Astrocyte of the cerebellum (primary cell): ENCODE results near the gene HIGD1A.

ENCODE experiments used
- DNase-seq: peaks from one replicate; pipeline ENCODE4 v3.0.0-alpha.2; 2011; ENCODE audit warnings: low read depth
- H3K4me3 ChIP-seq: 2 replicates; pipeline ENCODE4 v1.5.1; 2011; ENCODE audit warnings: mild to moderate bottlenecking, low read depth, low read length, moderate library complexity
- CTCF ChIP-seq: IDR thresholded peaks from 2 replicates; pipeline ENCODE4 v1.5.1; 2012; ENCODE audit warnings: low read length, low read depth, moderate library complexity, mild to moderate bottlenecking; ENCODE audit errors: missing control alignments
- in situ Hi-C: cut with HindIII; loops from 2 replicates; pipeline ENCODE4 v1.10.0; 2017; ENCODE audit warnings: low sequenced_read_pairs

The HIGD1A gene

DNA sequence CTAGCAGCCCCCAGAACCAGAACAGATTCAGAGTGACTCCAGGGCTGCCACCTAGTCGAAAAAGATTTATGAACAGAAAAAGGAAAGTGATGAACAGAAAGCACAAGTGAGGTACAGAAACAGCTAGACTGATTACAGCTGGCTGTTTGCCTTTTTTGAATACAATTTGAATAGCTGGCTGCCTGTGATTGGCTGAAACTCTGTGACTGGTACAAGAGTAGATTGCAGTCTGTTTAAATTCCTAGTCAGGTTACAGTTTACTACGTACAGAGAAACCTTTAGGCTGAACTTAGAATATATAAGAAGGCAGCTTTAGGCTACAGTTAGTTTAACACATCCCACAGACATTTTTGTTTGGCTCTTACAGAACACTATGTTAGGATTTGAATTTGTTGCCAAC lies 41.3 kb downstream of the HIGD1A start:
- no peak for TF ChIP-seq CTCF
- no peak for DNase-seq
- in situ Hi-C loops = no loop called here
- H3K4me3 ChIP-seq = no peak overlapping the region

DNA sequence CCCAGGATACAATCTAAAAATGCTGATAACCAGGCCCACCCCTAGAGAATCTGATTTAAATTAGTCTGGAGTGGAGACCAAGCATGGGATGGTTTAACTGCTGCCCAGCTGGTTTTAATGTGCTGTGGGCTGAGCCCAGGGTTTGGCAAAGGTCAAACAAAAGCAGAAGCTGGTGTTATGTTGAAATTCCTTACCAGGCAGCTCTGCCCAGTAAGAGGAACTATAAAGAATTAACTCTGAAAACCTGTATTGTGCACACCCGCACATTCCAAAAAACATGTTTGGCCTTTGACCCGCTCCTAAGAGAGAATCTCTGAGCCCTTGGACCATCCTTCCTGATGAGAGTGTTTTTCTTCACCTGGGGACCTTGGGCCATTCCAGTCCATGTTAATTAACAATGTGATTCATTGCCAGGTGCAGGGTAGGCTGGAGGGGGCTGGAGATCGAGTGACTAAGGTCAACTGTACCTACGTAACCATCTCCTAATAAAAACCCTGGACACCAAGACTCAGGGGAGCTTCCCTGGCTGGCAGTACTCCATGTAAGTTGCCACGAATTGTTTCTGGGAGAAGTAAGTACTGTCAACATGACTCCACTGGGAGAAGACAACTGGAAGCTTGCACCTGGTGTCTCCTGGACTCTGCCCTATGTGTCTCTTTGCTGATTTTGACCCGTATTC lies 42.1 kb downstream of the HIGD1A start:
- DNase-seq = no peak
- in situ Hi-C loops = no loop called here
- no peak for TF ChIP-seq CTCF
- H3K4me3 ChIP-seq = no peak overlapping the region

DNA sequence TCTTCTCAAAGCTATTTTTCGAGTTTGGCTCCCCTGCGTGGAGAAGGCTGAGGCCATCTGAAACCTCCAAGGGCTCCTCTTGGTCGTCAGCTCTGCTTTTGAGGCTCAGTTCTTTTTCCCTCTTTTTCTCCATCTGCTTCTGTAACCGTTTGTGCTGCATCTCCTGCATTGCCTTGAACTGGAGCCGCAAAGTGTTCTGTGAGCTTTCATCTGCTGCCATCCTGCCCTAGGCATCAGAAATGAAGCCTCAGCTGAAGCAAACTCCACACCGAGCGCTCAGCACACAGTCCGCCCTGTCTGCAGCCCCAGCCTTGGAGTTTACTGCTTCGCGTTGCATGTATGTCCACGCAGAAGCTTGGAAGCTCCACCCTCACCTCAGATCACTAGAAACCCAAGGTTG lies 46.2 kb downstream of the HIGD1A start:
- no peak for TF ChIP-seq CTCF
- H3K4me3 ChIP-seq = no peak overlapping the region
- in situ Hi-C loops = loop anchor here (5.0 kb wide), 1 partner anchor 96 kb away; no protein-coding TSS in a partner anchor
- no peak for DNase-seq

- no peak overlapping the region for H3K4me3 ChIP-seq
- in situ Hi-C loops = loop anchor here (5.0 kb wide), 1 partner anchor 94 kb away; no protein-coding TSS in a partner anchor
- no peak for TF ChIP-seq CTCF
- DNase-seq = no peak
Observed at GRCh38 chr3:42756681-42757213, 47.5 kb downstream of the HIGD1A start.

DNA sequence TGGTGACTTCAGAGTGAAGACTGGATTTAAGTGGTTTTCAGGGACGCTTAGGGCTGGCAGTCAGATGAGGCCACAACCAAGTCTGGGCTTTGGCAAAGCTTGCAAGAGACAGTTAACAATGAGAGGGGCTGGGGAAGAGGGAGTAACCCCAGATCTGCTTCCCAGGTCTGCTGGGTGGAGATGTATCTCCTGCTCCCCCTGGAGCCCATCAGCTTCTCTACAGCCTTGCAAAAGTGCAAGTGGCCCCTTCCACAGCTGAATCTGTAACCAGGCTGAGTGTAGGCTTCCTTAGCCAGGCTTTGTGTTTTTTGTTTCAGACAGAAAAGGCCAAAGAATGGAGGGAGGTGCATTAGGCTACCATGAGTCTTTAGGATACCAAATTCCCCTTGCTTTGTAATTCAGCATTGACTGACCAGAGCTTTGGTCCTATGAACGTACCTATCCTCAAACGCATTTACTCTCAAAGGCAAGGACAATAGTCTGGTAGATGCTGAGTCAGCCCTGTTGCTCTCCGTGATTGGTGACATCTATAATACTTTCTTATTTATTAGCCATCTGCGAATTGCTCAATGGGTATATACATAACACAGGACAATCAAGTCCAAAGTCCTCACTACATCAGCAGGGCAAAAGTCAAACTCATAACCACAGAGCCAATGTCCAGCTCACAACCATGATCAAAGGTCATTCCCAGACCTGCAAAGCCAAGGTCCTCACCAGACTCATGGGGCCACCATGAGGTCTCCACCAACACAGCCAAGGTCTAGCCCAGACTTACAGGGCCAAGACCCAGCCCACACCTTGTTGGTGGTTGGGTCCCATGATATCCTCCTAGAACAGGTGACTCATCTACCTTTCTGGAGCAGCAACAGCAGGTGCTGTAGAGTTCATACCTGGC lies 48.4 kb downstream of the HIGD1A start:
- no peak for DNase-seq
- in situ Hi-C loops = loop anchor here (5.0 kb wide), 1 partner anchor 94 kb away; no protein-coding TSS in a partner anchor
- TF ChIP-seq CTCF = peak; percentile 66
- no peak overlapping the region for H3K4me3 ChIP-seq

DNA sequence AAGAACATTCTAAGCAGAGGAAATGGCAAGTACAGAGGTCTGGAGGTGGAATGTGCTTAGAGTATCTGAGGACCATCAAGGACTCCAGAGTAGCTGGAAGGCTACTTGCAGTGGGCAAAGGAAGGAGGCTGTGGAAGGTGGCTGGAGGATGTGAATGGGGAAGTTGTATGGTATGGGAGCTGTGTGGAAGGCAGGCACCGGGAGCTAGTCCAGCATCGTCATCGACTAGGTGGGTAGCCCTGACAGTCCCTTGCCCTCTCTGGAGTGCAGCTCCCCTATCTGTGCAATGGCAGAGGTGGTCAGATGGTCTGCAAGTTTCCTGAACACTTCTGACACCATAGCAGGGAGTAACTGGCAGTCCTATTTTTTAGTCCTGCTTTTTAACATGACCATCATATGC lies 50.5 kb downstream of the HIGD1A start:
- TF ChIP-seq CTCF = no peak
- no peak for DNase-seq
- in situ Hi-C loops = no loop called here
- H3K4me3 ChIP-seq = no peak overlapping the region
